GM21723 (cell line): ENCODE data around the gene LTBP2.

ENCODE experiments used
- ATAC-seq: cut with Tn5 transposase; IDR thresholded peaks from one replicate; pipeline ENCODE4 v1.9.1; 2021; ENCODE audit warnings: mild to moderate bottlenecking, moderate library complexity; ENCODE audit not compliant: unreplicated experiment

LTBP2 gene

DNA sequence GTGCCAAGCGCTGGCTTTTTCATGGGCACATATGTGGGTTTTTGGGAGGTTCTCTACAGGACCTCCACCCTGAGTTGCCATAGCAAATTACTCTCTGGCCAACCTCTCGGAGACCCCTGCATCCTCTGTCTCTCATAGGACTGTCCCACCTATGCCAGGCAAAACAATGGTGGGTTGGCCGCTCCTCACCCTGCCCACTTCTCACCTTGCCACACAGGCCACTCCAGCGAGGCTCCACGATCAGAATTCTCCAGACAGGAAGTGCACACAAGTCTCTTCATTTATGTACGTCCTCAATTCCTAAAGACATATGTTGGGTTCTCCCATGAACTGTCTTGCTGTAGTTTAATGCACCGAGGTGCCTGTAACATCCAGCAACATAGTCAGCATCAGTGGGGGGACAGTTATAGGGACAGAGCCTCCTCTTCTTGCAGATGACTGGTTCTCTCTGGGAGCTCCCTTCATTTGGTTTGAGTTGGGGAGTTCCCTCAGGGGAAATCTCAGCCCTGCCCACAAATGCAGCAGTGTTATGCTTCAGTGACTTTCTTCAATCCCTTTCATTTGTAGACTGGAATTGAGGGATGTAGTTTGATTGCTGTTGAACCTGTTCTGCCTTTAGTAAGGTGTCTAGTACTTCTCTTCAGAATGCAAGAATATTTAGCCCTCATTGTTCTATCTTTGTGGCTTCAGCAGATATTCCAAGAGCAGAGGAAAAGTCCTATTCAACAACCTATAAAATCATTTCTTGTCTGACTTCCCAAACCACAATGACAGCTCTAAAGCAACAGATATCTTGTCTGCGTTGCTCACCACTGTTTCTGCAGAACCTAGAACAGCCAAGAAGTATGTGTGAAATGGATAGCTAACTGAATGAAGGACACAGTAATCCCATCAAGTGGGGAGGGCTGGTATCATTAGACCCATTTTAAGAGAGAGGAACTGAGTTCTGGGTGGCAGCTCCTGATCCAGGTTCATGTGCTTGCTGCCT lies 2.8 kb upstream of the LTBP2 start:
- no peak for ATAC-seq

GRCh38 chr14:74613211-74613914 lies 1.3 kb upstream of the LTBP2 start:
- no peak for ATAC-seq

GRCh38 chr14:74612350-74613021 lies 449 bp upstream of the LTBP2 start:
- peak; percentile 68 for ATAC-seq

DNA sequence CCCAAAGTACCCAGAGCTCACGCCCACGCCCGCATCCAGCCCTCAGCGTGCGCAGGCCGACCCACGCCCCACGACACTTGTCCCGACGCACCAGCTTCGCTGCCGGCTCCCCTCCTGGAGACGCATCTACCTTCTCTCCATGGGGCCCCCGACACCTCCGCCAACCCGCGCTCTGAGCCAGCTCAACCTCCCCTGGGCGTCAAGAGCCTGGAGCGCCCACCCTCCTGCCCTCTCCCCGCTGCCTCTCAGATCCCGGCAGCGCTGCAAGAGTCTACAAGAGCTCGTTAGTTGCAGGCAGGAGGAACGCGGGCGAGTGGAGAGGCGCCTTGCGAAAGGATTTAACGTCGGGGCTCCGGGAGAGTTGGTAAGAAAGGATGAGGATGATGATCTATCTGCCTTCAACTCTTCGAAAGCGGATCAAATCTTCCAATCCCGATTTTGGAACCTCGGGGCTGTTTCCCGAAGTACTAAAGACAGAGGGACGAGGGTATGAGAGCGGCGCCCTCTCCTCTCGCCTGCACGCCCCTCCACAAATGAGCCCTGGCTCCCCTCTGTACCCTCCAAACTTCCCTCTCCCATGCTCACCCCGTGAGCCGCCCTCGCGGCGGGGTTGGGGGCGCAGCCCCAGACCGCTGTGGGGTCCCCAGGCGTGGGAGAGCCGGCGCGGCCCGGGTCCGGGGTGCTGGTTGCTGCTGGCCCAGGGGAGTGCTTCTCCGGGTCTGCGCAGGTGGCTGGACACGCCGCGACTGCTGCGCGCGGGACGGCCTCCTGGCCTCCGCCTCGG lies 979 bp downstream of the LTBP2 start:
- no peak for ATAC-seq

DNA sequence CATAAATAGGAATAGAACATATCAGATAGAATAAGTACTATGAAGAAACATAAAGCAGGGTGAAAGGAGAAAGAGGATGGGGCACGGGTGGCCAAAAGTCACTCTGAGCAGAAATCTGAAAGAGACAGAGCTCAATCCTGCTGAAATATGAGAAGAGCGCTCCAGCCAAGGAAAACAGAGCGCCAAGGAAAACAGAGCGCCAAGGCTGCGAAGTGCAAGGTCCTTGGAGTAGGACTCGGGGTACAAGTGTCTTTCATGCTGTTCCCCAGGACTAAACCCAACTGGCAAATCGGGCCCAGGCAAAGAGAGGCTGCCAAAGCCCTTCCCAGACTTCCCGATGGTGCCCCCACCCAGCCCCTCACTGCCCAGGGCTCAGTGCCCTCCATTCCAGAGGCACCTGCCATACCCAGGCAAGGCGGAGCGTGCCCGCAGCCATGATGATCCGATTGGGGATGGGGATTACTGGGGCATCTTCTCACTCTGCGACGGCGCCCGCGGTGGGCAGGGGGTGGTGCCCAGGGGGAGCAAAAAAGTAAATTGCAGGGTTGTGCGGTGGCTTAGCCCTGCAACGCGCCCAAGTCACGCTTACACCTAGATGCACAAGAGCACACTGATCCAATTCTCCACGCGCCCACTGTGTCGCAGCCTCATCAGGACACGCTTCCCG lies 1.7 kb downstream of the LTBP2 start:
- ATAC-seq = no peak

- no peak for ATAC-seq
Measured at GRCh38 chr14:74609721-74610120, 2.3 kb downstream of the LTBP2 start.

- ATAC-seq = no peak
Measured at GRCh38 chr14:74608959-74609611, 3.0 kb downstream of the LTBP2 start.

GRCh38 chr14:74606727-74607126 lies 5.3 kb downstream of the LTBP2 start:
- ATAC-seq = no peak

DNA sequence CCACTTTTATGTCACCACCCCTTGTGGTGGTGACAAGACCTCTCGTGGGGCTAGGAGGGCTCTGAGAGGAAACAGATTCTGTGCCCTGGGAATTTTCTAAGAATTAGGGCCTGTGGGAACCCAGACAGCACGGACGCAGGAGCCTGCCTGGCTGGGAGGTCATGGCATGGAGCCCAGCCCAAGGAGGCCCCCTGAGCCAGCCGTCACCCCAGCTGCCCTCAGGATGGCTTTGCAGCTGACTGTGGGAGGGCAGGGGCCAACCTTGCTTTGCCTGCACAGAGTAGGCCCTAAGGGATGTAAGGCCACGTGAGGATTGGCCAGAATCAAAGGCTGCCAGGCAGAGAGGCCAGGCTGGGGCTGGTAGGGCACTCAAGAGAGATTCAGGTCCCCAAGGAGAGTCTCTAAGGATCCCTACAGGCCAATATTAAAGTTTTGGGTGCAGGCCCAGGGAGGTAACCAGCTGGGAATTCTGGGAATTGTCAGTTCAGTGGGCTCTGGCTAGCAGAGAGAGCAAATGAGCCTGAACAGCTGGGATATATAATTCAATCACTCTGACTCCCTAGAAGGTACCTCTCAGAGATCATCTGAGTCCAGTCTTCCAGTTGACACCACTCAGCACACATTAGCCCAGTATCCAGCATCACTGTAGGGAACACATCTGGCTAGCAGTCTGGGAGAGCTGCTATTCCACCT lies 6.4 kb downstream of the LTBP2 start:
- ATAC-seq = no peak

- ATAC-seq = no peak
Measured at GRCh38 chr14:74604911-74605310, 7.1 kb downstream of the LTBP2 start.

DNA sequence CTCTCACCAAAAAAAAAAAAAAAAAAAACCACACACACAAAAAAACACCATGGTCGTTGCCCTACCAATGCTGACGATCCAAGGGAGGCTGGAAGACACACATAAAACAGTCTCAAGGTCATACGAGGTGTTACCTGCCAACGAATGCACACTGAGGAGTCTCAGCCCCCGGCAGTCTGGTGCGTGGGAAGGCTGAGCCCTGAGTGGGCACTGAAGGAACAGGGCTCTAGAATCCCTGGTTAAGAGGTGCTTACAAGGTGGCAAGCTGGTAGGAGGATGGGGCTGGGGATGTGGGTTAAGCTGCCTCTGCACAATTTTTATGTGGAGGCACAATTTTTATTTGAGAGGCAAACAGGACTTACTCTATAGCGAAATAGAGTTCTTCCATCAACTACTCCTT lies 7.9 kb downstream of the LTBP2 start:
- ATAC-seq = no peak

GRCh38 chr14:74601982-74602381 lies 10.1 kb downstream of the LTBP2 start:
- no peak for ATAC-seq

GRCh38 chr14:74599946-74600345 lies 12.1 kb downstream of the LTBP2 start:
- no peak for ATAC-seq

GRCh38 chr14:74599321-74599761 lies 12.7 kb downstream of the LTBP2 start:
- no peak for ATAC-seq

- ATAC-seq = no peak
Measured at GRCh38 chr14:74596741-74597450, 15.1 kb downstream of the LTBP2 start.

DNA sequence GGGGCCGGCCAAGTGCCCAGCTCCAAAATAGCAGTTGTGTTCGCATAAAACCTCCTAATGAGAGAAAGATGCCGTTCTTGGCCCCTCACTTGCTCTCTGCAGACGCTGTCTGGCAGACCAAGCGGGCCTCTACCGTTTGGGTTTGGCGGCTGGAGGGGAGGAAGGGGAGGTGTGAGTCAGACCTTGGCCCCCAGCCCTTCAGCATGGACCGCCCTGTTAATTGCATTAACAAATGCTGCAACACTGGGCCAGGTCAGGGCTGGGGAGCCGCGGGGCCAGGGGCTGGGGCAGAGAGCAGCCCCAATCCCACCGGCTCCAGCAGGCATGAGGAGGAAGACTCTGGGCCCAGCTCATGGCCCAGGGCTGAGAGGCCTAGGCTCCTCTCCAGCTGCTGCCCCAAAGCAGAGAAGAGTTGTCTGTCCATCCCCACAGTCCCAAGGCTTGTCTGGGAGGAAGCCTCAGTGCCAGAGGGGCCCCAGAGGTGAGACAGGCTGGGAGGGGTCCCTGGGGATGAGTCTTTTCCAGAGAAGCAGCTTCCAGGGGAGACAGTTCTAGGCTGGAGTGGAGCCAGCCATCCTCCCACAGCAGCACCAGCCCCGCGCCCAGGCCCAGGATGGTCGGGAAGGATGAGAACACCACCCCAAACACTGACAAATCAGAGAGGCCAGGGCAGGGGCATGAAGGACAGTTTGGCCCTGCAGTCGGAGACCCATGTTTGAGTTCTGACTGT lies 16.9 kb downstream of the LTBP2 start:
- ATAC-seq = no peak

DNA sequence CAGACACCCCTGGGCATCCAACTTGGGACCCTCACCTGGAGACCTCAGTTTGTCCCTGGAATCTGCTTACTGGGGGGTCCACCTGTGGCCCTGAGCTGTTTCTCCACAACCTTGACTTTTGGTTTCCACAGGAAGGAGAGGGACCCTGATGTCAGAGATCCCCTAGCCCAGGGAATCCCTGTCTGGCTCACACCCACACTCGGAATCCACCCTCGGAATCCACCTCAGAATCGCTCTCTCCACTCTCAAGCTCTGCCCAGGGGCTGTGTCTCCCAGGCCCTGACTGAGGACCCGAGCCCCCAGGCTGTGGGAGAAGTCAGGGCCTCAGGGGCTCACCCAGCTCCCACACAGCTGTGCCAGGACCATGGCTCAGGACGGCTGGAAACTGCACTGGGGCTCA lies 17.4 kb downstream of the LTBP2 start:
- ATAC-seq = no peak

- no peak for ATAC-seq
Measured at GRCh38 chr14:74594029-74594428, 18.0 kb downstream of the LTBP2 start.
